HK-2 (cell line): ENCODE measurements around the gene ANKRD44.

ENCODE experiments used
- DNase-seq: peaks from one replicate; pipeline ENCODE4 v3.0.0-alpha.2; 2018; ENCODE audit not compliant: unreplicated experiment

The ANKRD44 gene

GRCh38 chr2:197179744-197180498, 130.7 kb downstream of the ANKRD44 start:
- no peak for DNase-seq

- DNase-seq = no peak
These were observed 134.1 kb downstream of the ANKRD44 start for GRCh38 chr2:197176522-197176921.

- DNase-seq = no peak
These were observed 136.0 kb downstream of the ANKRD44 start for GRCh38 chr2:197174539-197175094.

GRCh38 chr2:197171582-197171981, 139.0 kb downstream of the ANKRD44 start:
- no peak for DNase-seq

GRCh38 chr2:197170208-197170607, 140.4 kb downstream of the ANKRD44 start:
- no peak for DNase-seq

- peak; percentile 46 for DNase-seq
These were observed 141.9 kb downstream of the ANKRD44 start for GRCh38 chr2:197168705-197169104.

GRCh38 chr2:197167608-197168314, 142.8 kb downstream of the ANKRD44 start:
- no peak for DNase-seq

GRCh38 chr2:197165020-197165419, 145.6 kb downstream of the ANKRD44 start:
- DNase-seq = no peak

- no peak for DNase-seq
These were observed 146.3 kb downstream of the ANKRD44 start for GRCh38 chr2:197164141-197164754.

GRCh38 chr2:197163712-197164140, 146.9 kb downstream of the ANKRD44 start:
- DNase-seq = no peak

GRCh38 chr2:197161774-197162173, 148.8 kb downstream of the ANKRD44 start:
- DNase-seq = no peak

- peak; percentile 46 for DNase-seq
These were observed 150.8 kb downstream of the ANKRD44 start for GRCh38 chr2:197159661-197160211.

- DNase-seq = no peak
These were observed 151.7 kb downstream of the ANKRD44 start for GRCh38 chr2:197158591-197159550.

- no peak for DNase-seq
These were observed 152.6 kb downstream of the ANKRD44 start for GRCh38 chr2:197157879-197158537.

GRCh38 chr2:197156771-197157170, 153.8 kb downstream of the ANKRD44 start:
- no peak for DNase-seq

- no peak for DNase-seq
These were observed 157.9 kb downstream of the ANKRD44 start for GRCh38 chr2:197152451-197153228.

- DNase-seq = no peak
These were observed 161.0 kb downstream of the ANKRD44 start for GRCh38 chr2:197149546-197149945.

GRCh38 chr2:197148401-197148800, 162.2 kb downstream of the ANKRD44 start:
- no peak for DNase-seq

GRCh38 chr2:197147942-197148341, 162.6 kb downstream of the ANKRD44 start:
- DNase-seq = no peak

- DNase-seq = no peak
These were observed 163.6 kb downstream of the ANKRD44 start for GRCh38 chr2:197146995-197147394.
